ENCODE measurements around the gene PDCD2L. TPM values are rescaled to one million over a fixed set of nuclear protein-coding genes. Genes with fewer than 3 reads are reported as not detected.
A peak's percentile ranks its signal among the peaks of the same experiment; 100 is the strongest.

Gene PDCD2L
- total and polyA plus RNA-seq, 9 of the 15 experiments (the other 6 are each of a cell fraction or from before 2014, with no cell fraction given): 12.1 to 68.5 (median 56.3) TPM

GRCh38 chr19:34428549-34429285 lies 24.5 kb downstream of the PDCD2L start (continued):
- TF ChIP-seq STAT6 (CRISPR knock-in tag; IDR thresholded peaks at IDR 0.05): 0 out of 2 replicates have a peak, but pooled peaks have one; percentile 28
- no peak for TF ChIP-seq ZZZ3 (IDR thresholded peaks at IDR 0.05)
- no peak for TF ChIP-seq NUFIP1 (IDR thresholded peaks at IDR 0.05; ENCODE audit: partially characterized antibody)
- TF ChIP-seq NEUROD1 (IDR thresholded peaks at IDR 0.05; ENCODE audit: borderline replicate concordance, low read depth, low read length, partially characterized antibody): no peak
- no peak for TF ChIP-seq ELK1 (CRISPR knock-in tag; IDR thresholded peaks at IDR 0.05)
- TF ChIP-seq ZNF639 (CRISPR knock-in tag; conservative IDR thresholded peaks at IDR 0.05 in 1 of 2, IDR thresholded peaks at IDR 0.05 in 1 of 2): peak in 1 of 2 experiments; percentile 16; a peak in 1 of 4 replicates
- TF ChIP-seq PHB2 (IDR thresholded peaks at IDR 0.05; ENCODE audit: low read depth): no peak
- 0 out of 4 replicates have a peak, but pooled peaks of 1 of the 2 experiments have one; percentile 29 for TF ChIP-seq NONO (IDR thresholded peaks at IDR 0.05; ENCODE audit: low read depth in 2 of 2, low read length in 1 of 2)
- peak; percentile 11 for TF ChIP-seq CXXC5 (CRISPR knock-in tag; IDR thresholded peaks at IDR 0.05)
- TF ChIP-seq KDM1A (IDR thresholded peaks at IDR 0.05): no peak
- peak; percentile 86 for TF ChIP-seq POLR2G (IDR thresholded peaks at IDR 0.05; ENCODE audit: low read depth, low read length)
- peak in 1 of 3 experiments; percentile 84; a peak in 2 of 6 replicates for TF ChIP-seq ZBTB11 (CRISPR knock-in tag; IDR thresholded peaks at IDR 0.05)
- TF ChIP-seq E2F1 (CRISPR knock-in tag; IDR thresholded peaks at IDR 0.05): no peak
- no peak for TF ChIP-seq IRF2 (CRISPR knock-in tag; IDR thresholded peaks at IDR 0.05)

All from K562 (cell line).